AG09309 (cell line): ENCODE results near the gene SEMA5A.
"Not testable (repeated sequence)": the region's sequence is repeated elsewhere in the genome, so short reads cannot be mapped to it uniquely, and the experiment has no call there.

Experiments used
- DNase-seq: peaks from one replicate; pipeline ENCODE4 v3.0.0-alpha.2; 2010; ENCODE audit warnings: low read depth
- H3K4me3 ChIP-seq: 2 replicates; pipeline ENCODE4 v1.5.1; 2011; ENCODE audit warnings: mild to moderate bottlenecking, low read depth, low read length, moderate library complexity; ENCODE audit not compliant: control insufficient read depth
- CTCF ChIP-seq: IDR thresholded peaks from 2 replicates; pipeline ENCODE4 v1.5.1; 2011; ENCODE audit warnings: mild to moderate bottlenecking, low read depth, low read length, inconsistent platforms; ENCODE audit not compliant: insufficient read depth, control insufficient read depth; ENCODE audit errors: missing control alignments

SEMA5A gene

GRCh38 chr5:9354336-9355081 is 191.4 kb downstream of the SEMA5A start:
- TF ChIP-seq CTCF: no peak
- DNase-seq: no peak
- no peak overlapping the region for H3K4me3 ChIP-seq

- not testable (repeated sequence) for H3K4me3 ChIP-seq, DNase-seq
Observed at GRCh38 chr5:9353048-9353447, 192.8 kb downstream of the SEMA5A start.

GRCh38 chr5:9351546-9351945 is 194.3 kb downstream of the SEMA5A start:
- TF ChIP-seq CTCF: no peak

GRCh38 chr5:9350301-9350797 is 195.5 kb downstream of the SEMA5A start:
- peak; percentile 75 for DNase-seq
- no peak overlapping the region for H3K4me3 ChIP-seq
- no peak for TF ChIP-seq CTCF

More at GRCh38 chr5:9351546-9351945, 194.3 kb downstream of the SEMA5A start:
- DNase-seq: no peak
- no peak overlapping the region for H3K4me3 ChIP-seq

GRCh38 chr5:9348401-9348996 is 197.4 kb downstream of the SEMA5A start:
- peak; percentile 96 for DNase-seq
- TF ChIP-seq CTCF: no peak
- H3K4me3 ChIP-seq: no peak overlapping the region

GRCh38 chr5:9347541-9348295 is 198.2 kb downstream of the SEMA5A start:
- DNase-seq: no peak

More at GRCh38 chr5:9347541-9348295, 198.2 kb downstream of the SEMA5A start:
- no peak overlapping the region for H3K4me3 ChIP-seq
- TF ChIP-seq CTCF: no peak
